PC-3 (cell line): ENCODE data around the gene SNX8.

ENCODE experiments used
- CTCF ChIP-seq: fragments of 300-600 bp; sonication (generic); conservative IDR thresholded peaks from 2 replicates; pipeline ENCODE4 v1.5.1; 2017; ENCODE audit warnings: antibody characterized with exemption, low read depth, mild to moderate bottlenecking, low read length
- EZH2 ChIP-seq: fragments of 300-600 bp; sonication (generic); IDR thresholded peaks from one replicate; pipeline ENCODE4 v1.6.1; 2017; ENCODE audit warnings: antibody characterized with exemption, mild to moderate bottlenecking, low read length; ENCODE audit not compliant: unreplicated experiment
- EZH2phosphoT487 ChIP-seq: fragments of 300-600 bp; sonication (generic); IDR thresholded peaks from 2 replicates; pipeline ENCODE4 v1.6.1; 2018; ENCODE audit warnings: mild to moderate bottlenecking, antibody characterized with exemption, low read length, borderline replicate concordance

- TF ChIP-seq EZH2phosphoT487, result no peak
- no peak for TF ChIP-seq CTCF
- no peak for TF ChIP-seq EZH2
These were observed 25.1 kb downstream of the SNX8 start for GRCh38 chr7:2289111-2289586.
